ENCODE measurements around the gene TBPL1. TPM values are rescaled to one million over a fixed set of nuclear protein-coding genes. Genes with fewer than 3 reads are reported as not detected.
A peak's percentile ranks its signal among the peaks of the same experiment; 100 is the strongest.

Gene TBPL1
- total RNA-seq, 4 donors from 2014 or later = 4.4 to 30.6 (median 19.7) TPM

GRCh38 chr6:134031696-134032255, 78.8 kb downstream of the TBPL1 start:
- intact Hi-C loops (cut with DNase I; ENCODE audit: low total_unique reads) = no loop called here
- no peak overlapping the region for H3K4me3 ChIP-seq
- H3K4me1 ChIP-seq = peaks cover 0 to 6% of the 10 kb centered on the region in 2 donors
- no peak for DNase-seq
- H3K27ac ChIP-seq = no peak overlapping the region
- H3K36me3 ChIP-seq = no peaks in the 10 kb centered on the region
- TF ChIP-seq POLR2A (IDR thresholded peaks at IDR 0.05) (no peak), CTCF (IDR thresholded peaks at IDR 0.05) (no peak)
- H3K9me3 ChIP-seq = no peaks in the 10 kb centered on the region
- H3K27me3 ChIP-seq = no peaks in the 10 kb centered on the region

- Histone ChIP-seq H3K4me3 (no peak overlapping the region), H3K27ac (peak overlapping the region; percentile 52 to 56), H3K4me1 (peaks cover 0 to 6% of the 10 kb centered on the region in 2 donors), H3K9me3 (no peaks in the 10 kb centered on the region), H3K36me3 (no peaks in the 10 kb centered on the region), H3K27me3 (no peaks in the 10 kb centered on the region)
- no peak for DNase-seq
- TF ChIP-seq CTCF (IDR thresholded peaks at IDR 0.05) (no peak), POLR2A (IDR thresholded peaks at IDR 0.05) (no peak)
- intact Hi-C loops (cut with DNase I; ENCODE audit: low total_unique reads) = no loop called here
These were observed 81.5 kb downstream of the TBPL1 start for GRCh38 chr6:134034478-134034877.

GRCh38 chr6:134034961-134035822, 82.2 kb downstream of the TBPL1 start:
- TF ChIP-seq POLR2A (IDR thresholded peaks at IDR 0.05) = no peak
- TF ChIP-seq CTCF (IDR thresholded peaks at IDR 0.05) = no peak
- peak overlapping the region; percentile 52 to 56 for H3K27ac ChIP-seq

GRCh38 chr6:134035823-134036296, 82.8 kb downstream of the TBPL1 start:
- H3K27ac ChIP-seq = peak overlapping the region; percentile 52 to 56
- no peak for DNase-seq

More at GRCh38 chr6:134034961-134035822, 82.2 kb downstream of the TBPL1 start:
- Histone ChIP-seq H3K4me3 (no peak overlapping the region), H3K9me3 (no peaks in the 10 kb centered on the region), H3K36me3 (no peaks in the 10 kb centered on the region), H3K27me3 (no peaks in the 10 kb centered on the region), H3K4me1 (peaks cover 0 to 6% of the 10 kb centered on the region in 2 donors)
- no peak for DNase-seq
- intact Hi-C loops (cut with DNase I; ENCODE audit: low total_unique reads) = no loop called here

More at GRCh38 chr6:134035823-134036296, 82.8 kb downstream of the TBPL1 start:
- no peak for TF ChIP-seq CTCF (IDR thresholded peaks at IDR 0.05)
- no peak for TF ChIP-seq POLR2A (IDR thresholded peaks at IDR 0.05)
- no peak overlapping the region for H3K4me3 ChIP-seq
- no peaks in the 10 kb centered on the region for H3K27me3 ChIP-seq
- no peaks in the 10 kb centered on the region for H3K9me3 ChIP-seq
- H3K36me3 ChIP-seq = no peaks in the 10 kb centered on the region
- intact Hi-C loops (cut with DNase I; ENCODE audit: low total_unique reads) = no loop called here
- peaks cover 0 to 6% of the 10 kb centered on the region in 2 donors for H3K4me1 ChIP-seq

All from uterus (tissue), 4 donors.